Measurements from ENCODE around the gene GRK6. TPM values are rescaled to one million over a fixed set of nuclear protein-coding genes. Genes with fewer than 3 reads are reported as not detected.

GRK6 gene
- total RNA-seq, 2 donors from 2014 or later = 9.9 to 14.1 TPM

DNA sequence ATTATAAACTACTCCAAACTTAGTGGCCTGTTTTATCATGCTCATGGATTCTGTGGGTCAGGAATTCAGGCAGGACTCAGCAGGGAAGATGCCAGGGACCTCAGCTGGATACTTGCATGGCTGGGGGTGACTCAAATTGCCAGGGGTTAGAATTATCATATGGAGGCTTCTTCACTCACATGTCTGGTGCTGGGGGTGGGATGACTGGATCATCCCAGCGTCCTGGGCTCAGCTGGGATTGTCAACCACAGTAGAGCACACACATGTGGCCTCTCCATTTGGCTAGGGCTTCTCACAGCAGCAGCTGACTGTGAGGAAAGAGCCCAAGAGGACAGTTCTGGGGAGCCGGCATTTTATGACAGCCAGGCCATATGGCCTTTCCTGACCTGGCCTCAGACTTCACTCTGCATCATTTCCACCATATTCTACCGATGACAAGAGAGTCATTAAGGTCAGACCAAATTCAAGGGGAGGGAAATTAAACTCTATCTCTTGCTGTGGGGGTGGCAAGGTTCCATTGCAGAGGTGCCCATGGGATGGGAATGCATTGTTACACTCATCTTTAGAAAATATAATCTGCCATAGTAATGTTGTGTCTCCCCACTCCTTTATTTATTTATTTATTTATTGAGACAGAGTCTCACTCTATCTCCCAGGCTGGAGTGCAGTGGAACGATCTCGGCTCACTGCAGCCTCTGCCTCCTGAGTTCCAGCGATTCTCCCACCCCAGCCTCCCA lies 5.2 kb upstream of the GRK6 start:
- TF ChIP-seq, protein P1, sequence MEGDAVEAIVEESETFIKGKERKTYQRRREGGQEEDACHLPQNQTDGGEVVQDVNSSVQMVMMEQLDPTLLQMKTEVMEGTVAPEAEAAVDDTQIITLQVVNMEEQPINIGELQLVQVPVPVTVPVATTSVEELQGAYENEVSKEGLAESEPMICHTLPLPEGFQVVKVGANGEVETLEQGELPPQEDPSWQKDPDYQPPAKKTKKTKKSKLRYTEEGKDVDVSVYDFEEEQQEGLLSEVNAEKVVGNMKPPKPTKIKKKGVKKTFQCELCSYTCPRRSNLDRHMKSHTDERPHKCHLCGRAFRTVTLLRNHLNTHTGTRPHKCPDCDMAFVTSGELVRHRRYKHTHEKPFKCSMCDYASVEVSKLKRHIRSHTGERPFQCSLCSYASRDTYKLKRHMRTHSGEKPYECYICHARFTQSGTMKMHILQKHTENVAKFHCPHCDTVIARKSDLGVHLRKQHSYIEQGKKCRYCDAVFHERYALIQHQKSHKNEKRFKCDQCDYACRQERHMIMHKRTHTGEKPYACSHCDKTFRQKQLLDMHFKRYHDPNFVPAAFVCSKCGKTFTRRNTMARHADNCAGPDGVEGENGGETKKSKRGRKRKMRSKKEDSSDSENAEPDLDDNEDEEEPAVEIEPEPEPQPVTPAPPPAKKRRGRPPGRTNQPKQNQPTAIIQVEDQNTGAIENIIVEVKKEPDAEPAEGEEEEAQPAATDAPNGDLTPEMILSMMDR (IDR thresholded peaks at IDR 0.05) = no peak
- peaks cover 0 to 9% of the 10 kb centered on the region in 2 donors for H3K4me1 ChIP-seq
- no peaks in the 10 kb centered on the region for H3K9me3 ChIP-seq
- H3K27me3 ChIP-seq = no peaks in the 10 kb centered on the region
- DNase-seq (ENCODE audit: low spot score) = no peak
- no peak overlapping the region for H3K27ac ChIP-seq
- no peaks in the 10 kb centered on the region for H3K36me3 ChIP-seq
- H3K4me3 ChIP-seq = no peak overlapping the region

DNA sequence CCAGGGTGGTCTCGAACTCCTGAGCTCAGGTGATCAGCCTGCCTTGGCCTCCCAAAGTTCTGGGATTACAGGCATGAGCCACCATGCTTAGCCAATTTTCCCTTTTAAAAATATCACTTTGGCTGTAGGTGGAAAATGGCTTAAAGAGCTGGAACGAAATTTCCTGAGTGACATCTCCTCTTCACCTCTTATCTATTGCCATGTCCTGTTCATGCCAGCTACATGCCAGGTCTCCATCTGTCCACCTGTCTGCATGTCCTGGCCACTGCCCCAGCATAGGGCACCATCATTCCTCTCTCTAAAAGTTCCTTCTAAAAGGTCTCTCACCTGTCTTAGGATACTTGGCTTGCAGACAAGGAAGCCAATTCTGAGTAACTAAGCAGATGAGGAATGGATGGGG lies 2.8 kb upstream of the GRK6 start:
- H3K4me3 ChIP-seq = no peak overlapping the region
- H3K36me3 ChIP-seq = no peaks in the 10 kb centered on the region
- H3K9me3 ChIP-seq = no peaks in the 10 kb centered on the region

DNA sequence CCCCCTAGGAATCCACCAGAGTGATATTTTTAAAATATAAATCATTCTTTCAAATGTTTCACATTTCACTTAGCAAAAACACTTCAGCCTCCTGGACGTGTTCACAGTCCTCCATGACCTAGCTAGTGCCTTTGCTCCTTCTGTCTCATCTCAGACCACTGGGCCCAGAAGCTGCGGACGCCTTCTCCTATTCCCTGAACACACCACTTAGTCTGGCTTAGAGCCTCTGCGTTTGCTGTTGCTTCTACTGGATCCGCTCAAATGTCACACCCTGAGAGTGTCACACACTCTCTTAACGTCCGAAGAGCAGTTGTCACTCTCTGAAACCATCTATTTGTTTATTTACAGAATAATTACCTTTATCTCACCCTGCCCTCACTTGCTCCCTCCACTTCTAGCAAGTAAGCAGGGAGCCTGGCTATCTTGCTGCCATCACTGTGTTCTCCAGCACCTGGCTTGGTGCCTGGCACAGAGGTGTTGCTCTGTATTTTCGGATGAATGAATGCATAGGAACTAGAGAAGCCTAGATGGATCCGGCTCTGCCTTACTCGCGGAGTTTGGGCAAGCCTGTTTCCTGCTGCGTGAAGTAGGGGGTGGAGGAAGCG lies 1.2 kb upstream of the GRK6 start:
- TF ChIP-seq, protein P1 (IDR thresholded peaks at IDR 0.05) = no peak
- no peak for DNase-seq (ENCODE audit: low spot score)
- Histone ChIP-seq H3K27me3 (no peaks in the 10 kb centered on the region), H3K4me3 (peak overlapping the region; percentile 51 to 59), H3K27ac (peak overlapping the region; percentile 95 to 97), H3K4me1 (peaks cover 0 to 32% of the 10 kb centered on the region in 2 donors), H3K36me3 (no peaks in the 10 kb centered on the region), H3K9me3 (no peaks in the 10 kb centered on the region)

More for the DNA sequence above, 2.8 kb upstream of the GRK6 start:
- DNase-seq (ENCODE audit: low spot score) = no peak
- Histone ChIP-seq H3K27me3 (no peaks in the 10 kb centered on the region), H3K4me1 (peaks cover 0 to 28% of the 10 kb centered on the region in 2 donors), H3K27ac (no peak overlapping the region)
- TF ChIP-seq, protein P1 (IDR thresholded peaks at IDR 0.05) = no peak

DNA sequence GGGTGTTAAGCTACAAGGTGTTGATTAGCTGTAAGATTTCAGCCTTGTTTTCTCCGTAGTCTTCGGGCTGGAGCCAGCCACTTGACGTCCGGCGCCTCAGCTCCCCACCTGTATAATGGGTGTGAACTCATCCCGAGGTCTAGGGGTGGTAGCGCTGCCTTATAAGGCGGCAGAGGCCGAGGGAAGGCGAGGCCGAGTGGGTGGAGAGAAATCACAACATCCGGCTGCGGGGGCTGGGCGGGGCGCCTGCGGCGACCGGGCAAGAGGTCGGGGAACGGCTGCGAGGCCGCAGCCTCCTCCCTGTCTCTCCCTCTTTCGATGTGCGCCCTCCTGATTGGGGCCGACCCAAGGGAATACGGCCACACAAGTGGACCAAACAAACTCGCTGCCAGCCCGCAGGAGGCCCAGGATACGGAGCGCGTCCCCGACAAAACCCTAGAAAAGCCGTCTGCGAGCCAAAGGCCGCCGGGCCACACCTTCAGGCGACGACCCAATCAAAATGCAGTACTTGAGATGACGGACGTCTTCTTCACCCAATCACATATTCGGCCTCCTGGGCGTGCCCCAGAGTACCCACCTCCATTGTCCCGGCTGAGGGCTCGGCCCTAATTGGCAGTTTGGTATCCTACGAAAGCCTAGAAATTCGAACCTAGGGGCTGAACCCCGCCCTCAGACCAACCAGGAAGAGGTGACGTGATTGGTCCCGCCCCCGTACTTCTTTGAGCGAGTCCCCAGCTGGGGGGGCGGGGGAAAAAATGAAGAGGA lies 493 bp upstream of the GRK6 start:
- no peaks in the 10 kb centered on the region for H3K36me3 ChIP-seq
- no peaks in the 10 kb centered on the region for H3K27me3 ChIP-seq
- peak; percentile 100 for DNase-seq (ENCODE audit: low spot score)
- H3K27ac ChIP-seq = peak overlapping the region; percentile 95 to 97
- peak overlapping the region; percentile 51 to 59 for H3K4me3 ChIP-seq
- peaks cover 0 to 32% of the 10 kb centered on the region in 2 donors for H3K4me1 ChIP-seq
- TF ChIP-seq, protein P1 (IDR thresholded peaks at IDR 0.05) = no peak
- no peaks in the 10 kb centered on the region for H3K9me3 ChIP-seq

DNA sequence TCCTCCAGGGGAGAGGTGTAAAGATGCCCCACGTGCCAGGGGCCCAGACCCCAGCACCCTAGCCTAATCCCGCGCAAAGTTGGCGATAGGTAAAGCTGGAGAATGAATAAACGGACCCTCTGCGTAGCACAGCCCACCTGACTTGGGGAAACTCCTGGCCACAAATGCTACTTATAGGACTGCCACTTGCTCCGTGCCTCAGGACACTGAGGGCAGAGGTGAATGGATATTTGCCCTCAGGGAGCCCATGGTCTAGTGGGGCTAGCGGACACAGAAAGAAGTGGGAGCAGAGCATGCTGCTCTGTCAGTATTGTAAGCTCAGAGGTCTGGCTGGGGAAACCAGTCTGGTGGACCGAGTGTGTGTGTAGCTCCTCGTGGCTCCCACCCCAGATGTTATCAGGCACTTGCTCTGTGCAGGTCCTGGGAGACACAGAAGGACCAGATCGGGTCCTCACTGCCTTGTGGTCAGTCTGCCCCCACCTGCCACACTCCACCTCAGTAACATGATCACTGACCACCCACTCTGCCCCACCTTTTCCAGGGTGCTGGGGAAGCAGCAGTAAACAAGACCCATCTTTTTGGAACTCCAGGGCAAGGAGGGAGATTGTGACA lies 841 bp downstream of the GRK6 start:
- Histone ChIP-seq H3K36me3 (peaks cover 5% of the 10 kb centered on the region), H3K27ac (peak overlapping the region; percentile 86 to 88), H3K27me3 (no peaks in the 10 kb centered on the region), H3K4me1 (peaks cover 0 to 39% of the 10 kb centered on the region in 2 donors), H3K9me3 (no peaks in the 10 kb centered on the region), H3K4me3 (peak overlapping the region; percentile 74 to 88)
- TF ChIP-seq, protein P1 (IDR thresholded peaks at IDR 0.05) = no peak
- DNase-seq (ENCODE audit: low spot score) = no peak

Data from right atrium auricular region (tissue), 2 donors.